ENCODE results near the gene TAS1R1. TPM values are rescaled to one million over a fixed set of nuclear protein-coding genes. Genes with fewer than 3 reads are reported as not detected.

Gene TAS1R1
- total RNA-seq, 1 donor from 2014 or later, result not detected

GRCh38 chr1:6513320-6513801 is 41.7 kb upstream of the TAS1R1 start:
- no peaks in the 10 kb centered on the region for H3K27me3 Mint-ChIP-seq
- H3K4me1 Mint-ChIP-seq, result peaks cover 3% of the 10 kb centered on the region
- no peaks in the 10 kb centered on the region for H3K36me3 Mint-ChIP-seq (ENCODE audit: low read depth)
- CTCF ChIA-PET, result no interaction called here
- no peak overlapping the region for H3K27ac Mint-ChIP-seq
- DNase-seq (no peak), ATAC-seq (ENCODE audit: low read depth) (no peak)
- no peaks in the 10 kb centered on the region for H3K9me3 Mint-ChIP-seq
- intact Hi-C loops (cut with micrococcal nuclease), result no loop called here
- POLR2A ChIA-PET, result no interaction called here
- no peak for TF ChIP-seq CTCF (IDR thresholded peaks at IDR 0.05)
- no peak overlapping the region for H3K4me3 Mint-ChIP-seq

- POLR2A ChIA-PET, result no interaction called here
- TF ChIP-seq CTCF (IDR thresholded peaks at IDR 0.05), result no peak
- no peaks in the 10 kb centered on the region for H3K9me3 Mint-ChIP-seq
- no peak overlapping the region for H3K27ac Mint-ChIP-seq
- ATAC-seq (ENCODE audit: low read depth), result no peak
- CTCF ChIA-PET, result no interaction called here
- H3K36me3 Mint-ChIP-seq (ENCODE audit: low read depth), result no peaks in the 10 kb centered on the region
- no peaks in the 10 kb centered on the region for H3K27me3 Mint-ChIP-seq
- intact Hi-C loops (cut with micrococcal nuclease), result no loop called here
- H3K4me3 Mint-ChIP-seq, result no peak overlapping the region
- no peaks in the 10 kb centered on the region for H3K4me1 Mint-ChIP-seq
- no peak for DNase-seq
Observed at GRCh38 chr1:6515771-6516170, 39.3 kb upstream of the TAS1R1 start.

- Mint-ChIP-seq H3K27me3 (no peaks in the 10 kb centered on the region), H3K4me3 (no peak overlapping the region), H3K9me3 (no peaks in the 10 kb centered on the region), H3K27ac (no peak overlapping the region), H3K36me3 (ENCODE audit: low read depth) (no peaks in the 10 kb centered on the region), H3K4me1 (no peaks in the 10 kb centered on the region)
- intact Hi-C loops (cut with micrococcal nuclease), result no loop called here
- no peak for DNase-seq
- no peak for TF ChIP-seq CTCF (IDR thresholded peaks at IDR 0.05)
- ChIA-PET POLR2A (no interaction called here), CTCF (no interaction called here)
- ATAC-seq (ENCODE audit: low read depth), result no peak
Observed at GRCh38 chr1:6517435-6517851, 37.7 kb upstream of the TAS1R1 start.

GRCh38 chr1:6519491-6519934 is 35.6 kb upstream of the TAS1R1 start:
- POLR2A ChIA-PET, result no interaction called here
- no peak for ATAC-seq (ENCODE audit: low read depth)
- no peak overlapping the region for H3K27ac Mint-ChIP-seq
- intact Hi-C loops (cut with micrococcal nuclease), result no loop called here
- H3K36me3 Mint-ChIP-seq (ENCODE audit: low read depth), result peaks cover 11% of the 10 kb centered on the region
- no peaks in the 10 kb centered on the region for H3K27me3 Mint-ChIP-seq
- no peak for DNase-seq
- no peak overlapping the region for H3K4me3 Mint-ChIP-seq
- no peak for TF ChIP-seq CTCF (IDR thresholded peaks at IDR 0.05)
- CTCF ChIA-PET, result no interaction called here
- H3K9me3 Mint-ChIP-seq, result no peaks in the 10 kb centered on the region
- no peaks in the 10 kb centered on the region for H3K4me1 Mint-ChIP-seq

GRCh38 chr1:6519935-6520671 is 35.0 kb upstream of the TAS1R1 start:
- ATAC-seq (ENCODE audit: low read depth), result no peak
- ChIA-PET POLR2A (no interaction called here), CTCF (interaction anchor here (1.5 kb wide), 1 partner anchor 34 kb away, joined by 4 read pairs; no protein-coding TSS in a partner anchor)
- Mint-ChIP-seq H3K9me3 (no peaks in the 10 kb centered on the region), H3K27me3 (no peaks in the 10 kb centered on the region), H3K4me1 (no peaks in the 10 kb centered on the region), H3K27ac (no peak overlapping the region), H3K36me3 (ENCODE audit: low read depth) (peaks cover 14% of the 10 kb centered on the region), H3K4me3 (no peak overlapping the region)
- intact Hi-C loops (cut with micrococcal nuclease), result no loop called here
- no peak for TF ChIP-seq CTCF (IDR thresholded peaks at IDR 0.05)
- no peak for DNase-seq
